Body of pancreas (tissue), 4 donors: ENCODE results near the gene PNMT.

Experiments
- POLR2A ChIP-seq, 3 donors: fragments of 450-650 bp; IDR thresholded peaks; one replicate each; pipeline ENCODE4 v1.6.1; 2016; ENCODE audit warnings: antibody characterized with exemption in 3 of 3, mild to moderate bottlenecking in 2 of 3
- TF ChIP-seq, protein P1 (sequence below), 7 experiments: fragments of 450-650 bp in 4 of 7; fragments of 200-600 bp in 3 of 7; sonication (generic) in 3 of 7; IDR thresholded peaks; one replicate each; pipeline ENCODE4 v1.5.1; 2016 to 2019; ENCODE audit warnings: antibody characterized with exemption in 7 of 7

DNA sequence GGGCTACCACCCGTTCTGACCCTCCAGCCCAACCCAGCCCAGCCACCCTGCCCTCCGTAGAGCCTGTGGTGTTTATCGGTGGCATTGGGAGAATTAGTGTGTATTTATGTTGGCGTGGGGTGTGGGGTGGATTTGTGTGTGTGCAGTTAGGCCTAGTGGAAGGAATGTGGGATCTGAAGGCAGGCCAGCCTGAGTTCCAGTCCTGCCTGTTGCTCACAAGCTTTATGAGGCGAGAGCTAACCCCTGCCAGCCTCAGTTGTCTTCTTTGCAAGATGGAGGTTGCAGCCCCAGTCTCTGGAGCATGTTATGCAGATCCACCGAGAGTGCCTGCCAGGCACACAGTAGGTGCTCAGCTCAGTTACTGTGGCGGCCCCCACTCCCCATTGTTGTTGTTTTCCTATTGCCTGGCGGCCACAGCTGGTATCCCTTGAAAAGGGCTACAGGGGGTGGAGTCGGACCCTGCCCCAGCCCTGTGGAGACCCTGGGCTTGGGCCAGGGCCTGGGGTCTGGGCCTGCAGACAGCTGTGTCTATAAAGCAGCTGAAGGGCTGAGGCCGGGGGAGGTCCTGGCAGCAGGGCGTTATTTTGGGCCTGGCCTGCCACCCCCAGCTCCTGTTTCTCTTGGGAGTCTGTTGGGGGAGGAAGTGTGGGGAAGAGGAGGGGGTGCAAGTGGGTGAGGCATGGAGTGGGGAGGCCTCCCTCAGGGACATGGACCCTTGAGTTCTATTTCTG is 36.7 kb downstream of the PNMT start:
- no peak for TF ChIP-seq POLR2A (IDR thresholded peaks at IDR 0.05)
- TF ChIP-seq, protein P1, sequence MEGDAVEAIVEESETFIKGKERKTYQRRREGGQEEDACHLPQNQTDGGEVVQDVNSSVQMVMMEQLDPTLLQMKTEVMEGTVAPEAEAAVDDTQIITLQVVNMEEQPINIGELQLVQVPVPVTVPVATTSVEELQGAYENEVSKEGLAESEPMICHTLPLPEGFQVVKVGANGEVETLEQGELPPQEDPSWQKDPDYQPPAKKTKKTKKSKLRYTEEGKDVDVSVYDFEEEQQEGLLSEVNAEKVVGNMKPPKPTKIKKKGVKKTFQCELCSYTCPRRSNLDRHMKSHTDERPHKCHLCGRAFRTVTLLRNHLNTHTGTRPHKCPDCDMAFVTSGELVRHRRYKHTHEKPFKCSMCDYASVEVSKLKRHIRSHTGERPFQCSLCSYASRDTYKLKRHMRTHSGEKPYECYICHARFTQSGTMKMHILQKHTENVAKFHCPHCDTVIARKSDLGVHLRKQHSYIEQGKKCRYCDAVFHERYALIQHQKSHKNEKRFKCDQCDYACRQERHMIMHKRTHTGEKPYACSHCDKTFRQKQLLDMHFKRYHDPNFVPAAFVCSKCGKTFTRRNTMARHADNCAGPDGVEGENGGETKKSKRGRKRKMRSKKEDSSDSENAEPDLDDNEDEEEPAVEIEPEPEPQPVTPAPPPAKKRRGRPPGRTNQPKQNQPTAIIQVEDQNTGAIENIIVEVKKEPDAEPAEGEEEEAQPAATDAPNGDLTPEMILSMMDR (IDR thresholded peaks at IDR 0.05) = peak in 4 of 7 experiments; percentile 43 to 58 (median 51)
